Measurements from ENCODE around the gene UNC13B.

Gene UNC13B

GRCh38 chr9:35272989-35273388 is 111.2 kb downstream of the UNC13B start:
- Histone ChIP-seq H3K36me3 (ENCODE audit: control insufficient read depth in 5 of 5, insufficient read depth in 5 of 5, low read length in 5 of 5) (no peaks in the 10 kb centered on the region), H3K27ac (ENCODE audit: low read depth, low read length) (no peak overlapping the region), H3K27me3 (ENCODE audit: control insufficient read depth in 5 of 5, insufficient read depth in 4 of 5, low read length in 5 of 5) (no peaks in the 10 kb centered on the region), H3K9me3 (ENCODE audit: control insufficient read depth in 5 of 5, low read length in 5 of 5) (no peaks in the 10 kb centered on the region), H3K9ac (ENCODE audit: low read length in 5 of 5) (no peak overlapping the region), H3K4me1 (ENCODE audit: control insufficient read depth in 5 of 5, insufficient read depth in 5 of 5, low read length in 5 of 5) (peaks cover 0 to 20% (median 8%) of the 10 kb centered on the region in 5 donors), H3K4me3 (ENCODE audit: low read depth in 1 of 5, low read length in 5 of 5) (no peak overlapping the region)

DNA sequence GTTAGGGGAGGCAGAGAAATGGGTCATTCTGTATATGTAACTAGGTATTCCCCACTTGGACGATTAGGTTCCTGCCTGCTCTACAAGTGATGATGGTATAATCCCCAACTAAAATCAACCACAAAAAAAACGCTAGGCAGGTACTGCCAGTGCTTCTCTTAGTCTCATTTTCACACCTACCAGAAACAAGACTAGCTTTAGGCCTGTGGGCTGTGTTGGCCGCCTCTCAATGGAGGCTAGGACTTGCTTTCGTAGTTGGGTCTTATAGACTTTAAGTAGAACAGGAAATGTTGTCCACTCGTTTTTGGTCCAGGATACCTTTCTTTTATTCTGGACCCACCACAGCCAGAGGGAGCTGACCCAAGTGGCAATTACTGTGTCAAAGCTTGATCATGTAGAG is 111.8 kb downstream of the UNC13B start:
- Histone ChIP-seq H3K9ac (ENCODE audit: low read length in 5 of 5) (no peak overlapping the region), H3K4me1 (ENCODE audit: control insufficient read depth in 5 of 5, insufficient read depth in 5 of 5, low read length in 5 of 5) (peaks cover 0 to 22% (median 8%) of the 10 kb centered on the region in 5 donors), H3K9me3 (ENCODE audit: control insufficient read depth in 5 of 5, low read length in 5 of 5) (no peaks in the 10 kb centered on the region), H3K27ac (ENCODE audit: low read depth, low read length) (no peak overlapping the region), H3K27me3 (ENCODE audit: control insufficient read depth in 5 of 5, insufficient read depth in 4 of 5, low read length in 5 of 5) (no peaks in the 10 kb centered on the region), H3K36me3 (ENCODE audit: control insufficient read depth in 5 of 5, insufficient read depth in 5 of 5, low read length in 5 of 5) (no peaks in the 10 kb centered on the region), H3K4me3 (ENCODE audit: low read depth in 1 of 5, low read length in 5 of 5) (no peak overlapping the region)

DNA sequence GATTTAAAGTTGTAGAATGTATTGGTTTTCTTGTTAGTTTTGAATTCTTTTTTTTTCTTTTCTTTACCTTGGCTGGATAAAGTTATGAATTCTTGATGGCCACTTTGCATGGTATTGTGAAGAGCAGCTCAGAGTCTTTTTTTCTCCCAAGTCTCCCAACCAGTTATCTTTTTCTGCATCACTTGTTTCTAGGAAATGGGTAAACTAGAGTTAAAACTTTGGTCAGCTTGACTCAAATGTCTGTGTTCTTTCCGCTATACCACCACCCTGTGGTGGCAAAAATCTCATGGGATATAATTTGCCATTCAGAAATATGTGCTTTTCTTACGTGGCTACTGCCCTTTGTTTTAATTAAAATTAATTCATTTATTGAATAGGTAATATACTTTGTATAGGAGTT is 113.2 kb downstream of the UNC13B start:
- no peaks in the 10 kb centered on the region for H3K27me3 ChIP-seq (ENCODE audit: control insufficient read depth in 5 of 5, insufficient read depth in 4 of 5, low read length in 5 of 5)
- H3K27ac ChIP-seq (ENCODE audit: low read depth, low read length) = no peak overlapping the region
- no peaks in the 10 kb centered on the region for H3K36me3 ChIP-seq (ENCODE audit: control insufficient read depth in 5 of 5, insufficient read depth in 5 of 5, low read length in 5 of 5)
- H3K4me1 ChIP-seq (ENCODE audit: control insufficient read depth in 5 of 5, insufficient read depth in 5 of 5, low read length in 5 of 5) = peaks cover 0 to 14% (median 3%) of the 10 kb centered on the region in 5 donors
- H3K4me3 ChIP-seq (ENCODE audit: low read depth in 1 of 5, low read length in 5 of 5) = no peak overlapping the region
- H3K9me3 ChIP-seq (ENCODE audit: control insufficient read depth in 5 of 5, low read length in 5 of 5) = no peaks in the 10 kb centered on the region
- no peak overlapping the region for H3K9ac ChIP-seq (ENCODE audit: low read length in 5 of 5)

DNA sequence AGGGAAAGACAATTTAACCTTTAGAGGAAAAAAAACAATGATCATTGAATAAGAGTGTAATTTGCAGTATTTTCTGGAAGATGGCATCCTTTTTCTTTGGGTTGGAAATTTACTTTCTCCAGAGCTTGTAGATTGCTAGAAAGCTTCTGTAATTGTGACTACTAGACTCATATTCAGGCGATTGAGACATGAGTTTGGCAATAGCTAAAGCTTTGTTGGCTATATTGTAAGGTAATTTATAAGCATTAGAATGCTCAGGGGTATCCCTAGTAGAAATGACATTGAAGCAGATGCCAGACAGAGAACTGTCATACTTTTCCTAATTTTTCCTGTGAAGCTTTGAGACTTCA is 115.3 kb downstream of the UNC13B start:
- Histone ChIP-seq H3K36me3 (ENCODE audit: control insufficient read depth in 5 of 5, insufficient read depth in 5 of 5, low read length in 5 of 5) (no peaks in the 10 kb centered on the region), H3K27me3 (ENCODE audit: control insufficient read depth in 5 of 5, insufficient read depth in 4 of 5, low read length in 5 of 5) (no peaks in the 10 kb centered on the region), H3K27ac (ENCODE audit: low read depth, low read length) (no peak overlapping the region), H3K9me3 (ENCODE audit: control insufficient read depth in 5 of 5, low read length in 5 of 5) (no peaks in the 10 kb centered on the region), H3K4me3 (ENCODE audit: low read depth in 1 of 5, low read length in 5 of 5) (peak overlapping the region in 4 of 5 donors; percentile 41 to 59 (median 58)), H3K9ac (ENCODE audit: low read length in 5 of 5) (peak overlapping the region in 1 of 5 donors; percentile 59), H3K4me1 (ENCODE audit: control insufficient read depth in 5 of 5, insufficient read depth in 5 of 5, low read length in 5 of 5) (peaks cover 0 to 12% (median 3%) of the 10 kb centered on the region in 5 donors)

- no peaks in the 10 kb centered on the region for H3K27me3 ChIP-seq (ENCODE audit: control insufficient read depth in 5 of 5, insufficient read depth in 4 of 5, low read length in 5 of 5)
- H3K9me3 ChIP-seq (ENCODE audit: control insufficient read depth in 5 of 5, low read length in 5 of 5) = no peaks in the 10 kb centered on the region
- H3K4me3 ChIP-seq (ENCODE audit: low read depth in 1 of 5, low read length in 5 of 5) = no peak overlapping the region
- H3K36me3 ChIP-seq (ENCODE audit: control insufficient read depth in 5 of 5, insufficient read depth in 5 of 5, low read length in 5 of 5) = no peaks in the 10 kb centered on the region
- H3K4me1 ChIP-seq (ENCODE audit: control insufficient read depth in 5 of 5, insufficient read depth in 5 of 5, low read length in 5 of 5) = peaks cover 0 to 12% (median 3%) of the 10 kb centered on the region in 5 donors
- no peak overlapping the region for H3K9ac ChIP-seq (ENCODE audit: low read length in 5 of 5)
- no peak overlapping the region for H3K27ac ChIP-seq (ENCODE audit: low read depth, low read length)
These were observed 116.0 kb downstream of the UNC13B start for GRCh38 chr9:35277628-35278359.

DNA sequence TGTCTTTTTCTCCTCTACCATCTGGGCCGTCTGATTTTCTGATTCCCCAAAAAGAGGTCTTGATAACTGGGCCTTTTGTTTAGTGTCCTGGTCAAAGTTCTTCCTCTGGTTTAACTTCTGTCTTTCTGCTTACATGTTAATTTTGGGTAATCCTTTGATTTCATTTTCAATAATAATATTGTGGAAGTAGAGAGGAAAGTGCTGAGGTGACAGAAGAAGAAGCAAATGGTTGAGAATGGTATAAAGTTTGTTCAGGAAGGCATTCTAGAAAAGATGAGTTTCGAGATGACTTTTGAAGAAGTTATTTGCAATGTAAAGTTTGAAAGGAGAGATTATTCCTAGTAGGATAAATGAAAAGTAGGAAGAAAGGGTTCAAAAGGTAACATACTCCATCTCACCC is 118.1 kb downstream of the UNC13B start:
- no peaks in the 10 kb centered on the region for H3K9me3 ChIP-seq (ENCODE audit: control insufficient read depth in 5 of 5, low read length in 5 of 5)
- no peak overlapping the region for H3K9ac ChIP-seq (ENCODE audit: low read length in 5 of 5)
- no peaks in the 10 kb centered on the region for H3K27me3 ChIP-seq (ENCODE audit: control insufficient read depth in 5 of 5, insufficient read depth in 4 of 5, low read length in 5 of 5)
- H3K4me3 ChIP-seq (ENCODE audit: low read depth in 1 of 5, low read length in 5 of 5) = no peak overlapping the region
- no peak overlapping the region for H3K27ac ChIP-seq (ENCODE audit: low read depth, low read length)
- no peaks in the 10 kb centered on the region for H3K36me3 ChIP-seq (ENCODE audit: control insufficient read depth in 5 of 5, insufficient read depth in 5 of 5, low read length in 5 of 5)
- H3K4me1 ChIP-seq (ENCODE audit: control insufficient read depth in 5 of 5, insufficient read depth in 5 of 5, low read length in 5 of 5) = peaks cover 0 to 12% (median 3%) of the 10 kb centered on the region in 5 donors

DNA sequence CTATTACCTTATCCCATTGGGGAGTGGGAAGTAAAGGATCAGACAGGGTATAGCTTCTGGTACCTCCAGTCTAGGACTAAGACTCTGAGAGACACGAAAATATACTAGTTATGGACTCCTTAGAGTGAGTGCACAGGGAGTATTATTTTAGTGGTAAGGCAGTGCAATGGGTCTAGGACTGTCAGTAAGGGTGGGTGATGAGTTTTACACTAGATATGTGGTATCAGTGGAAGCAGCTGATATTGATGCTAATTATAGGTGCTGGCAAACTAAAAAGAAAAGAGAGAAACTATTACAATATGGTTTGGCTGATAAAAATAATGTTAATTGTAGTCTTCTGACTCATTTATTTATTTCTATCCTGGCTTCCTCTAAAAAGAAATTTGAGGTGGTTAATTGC is 118.6 kb downstream of the UNC13B start:
- H3K4me3 ChIP-seq (ENCODE audit: low read depth in 1 of 5, low read length in 5 of 5) = no peak overlapping the region
- no peak overlapping the region for H3K9ac ChIP-seq (ENCODE audit: low read length in 5 of 5)
- H3K9me3 ChIP-seq (ENCODE audit: control insufficient read depth in 5 of 5, low read length in 5 of 5) = no peaks in the 10 kb centered on the region
- peaks cover 0 to 12% (median 3%) of the 10 kb centered on the region in 5 donors for H3K4me1 ChIP-seq (ENCODE audit: control insufficient read depth in 5 of 5, insufficient read depth in 5 of 5, low read length in 5 of 5)
- H3K27ac ChIP-seq (ENCODE audit: low read depth, low read length) = no peak overlapping the region
- H3K36me3 ChIP-seq (ENCODE audit: control insufficient read depth in 5 of 5, insufficient read depth in 5 of 5, low read length in 5 of 5) = no peaks in the 10 kb centered on the region
- H3K27me3 ChIP-seq (ENCODE audit: control insufficient read depth in 5 of 5, insufficient read depth in 4 of 5, low read length in 5 of 5) = no peaks in the 10 kb centered on the region

DNA sequence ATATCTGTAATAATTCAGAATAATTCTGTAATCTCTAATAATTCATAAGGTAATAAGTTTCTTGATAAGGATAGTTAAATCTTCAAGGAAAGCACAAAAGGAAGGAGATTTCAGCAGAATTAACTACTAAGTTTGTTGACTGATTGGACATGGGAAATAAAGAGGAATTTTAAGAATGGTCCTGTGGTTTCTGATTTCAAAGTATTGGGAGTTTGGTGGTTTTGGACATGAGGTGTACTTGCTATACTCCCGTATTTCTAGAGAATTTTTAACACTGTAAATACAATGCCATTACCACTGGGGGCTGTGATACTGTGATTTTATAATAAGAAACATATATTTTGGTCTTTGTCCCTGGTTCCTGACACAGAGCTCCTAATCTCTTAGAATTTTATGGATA is 123.9 kb downstream of the UNC13B start:
- H3K27me3 ChIP-seq (ENCODE audit: control insufficient read depth in 5 of 5, insufficient read depth in 4 of 5, low read length in 5 of 5) = no peaks in the 10 kb centered on the region
- H3K4me1 ChIP-seq (ENCODE audit: control insufficient read depth in 5 of 5, insufficient read depth in 5 of 5, low read length in 5 of 5) = no peaks in the 10 kb centered on the region
- H3K9me3 ChIP-seq (ENCODE audit: control insufficient read depth in 5 of 5, low read length in 5 of 5) = no peaks in the 10 kb centered on the region
- no peak overlapping the region for H3K27ac ChIP-seq (ENCODE audit: low read depth, low read length)
- no peaks in the 10 kb centered on the region for H3K36me3 ChIP-seq (ENCODE audit: control insufficient read depth in 5 of 5, insufficient read depth in 5 of 5, low read length in 5 of 5)
- no peak overlapping the region for H3K9ac ChIP-seq (ENCODE audit: low read length in 5 of 5)
- H3K4me3 ChIP-seq (ENCODE audit: low read depth in 1 of 5, low read length in 5 of 5) = no peak overlapping the region

DNA sequence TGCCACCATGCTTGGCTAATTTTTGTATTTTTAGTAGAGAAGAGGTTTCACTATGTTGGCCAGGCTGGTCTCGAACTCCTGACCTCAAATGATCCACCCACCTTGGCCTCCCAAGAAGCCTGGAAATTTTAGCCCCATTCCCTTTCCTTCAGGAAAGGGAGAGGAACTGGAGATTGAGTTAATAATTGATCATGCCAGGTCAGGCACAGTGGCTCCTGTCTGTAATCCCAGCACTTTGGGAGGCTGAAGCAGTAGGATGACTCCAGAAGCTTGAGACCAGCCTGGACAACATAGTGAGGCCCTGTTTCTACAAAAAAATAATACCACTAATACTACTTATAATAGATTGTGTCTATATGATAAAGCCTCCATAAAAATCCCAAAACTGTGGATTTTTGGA is 124.6 kb downstream of the UNC13B start:
- H3K9me3 ChIP-seq (ENCODE audit: control insufficient read depth in 5 of 5, low read length in 5 of 5) = no peaks in the 10 kb centered on the region
- no peak overlapping the region for H3K4me3 ChIP-seq (ENCODE audit: low read depth in 1 of 5, low read length in 5 of 5)
- H3K9ac ChIP-seq (ENCODE audit: low read length in 5 of 5) = no peak overlapping the region
- H3K27me3 ChIP-seq (ENCODE audit: control insufficient read depth in 5 of 5, insufficient read depth in 4 of 5, low read length in 5 of 5) = no peaks in the 10 kb centered on the region
- H3K36me3 ChIP-seq (ENCODE audit: control insufficient read depth in 5 of 5, insufficient read depth in 5 of 5, low read length in 5 of 5) = no peaks in the 10 kb centered on the region
- no peaks in the 10 kb centered on the region for H3K4me1 ChIP-seq (ENCODE audit: control insufficient read depth in 5 of 5, insufficient read depth in 5 of 5, low read length in 5 of 5)
- H3K27ac ChIP-seq (ENCODE audit: low read depth, low read length) = no peak overlapping the region

DNA sequence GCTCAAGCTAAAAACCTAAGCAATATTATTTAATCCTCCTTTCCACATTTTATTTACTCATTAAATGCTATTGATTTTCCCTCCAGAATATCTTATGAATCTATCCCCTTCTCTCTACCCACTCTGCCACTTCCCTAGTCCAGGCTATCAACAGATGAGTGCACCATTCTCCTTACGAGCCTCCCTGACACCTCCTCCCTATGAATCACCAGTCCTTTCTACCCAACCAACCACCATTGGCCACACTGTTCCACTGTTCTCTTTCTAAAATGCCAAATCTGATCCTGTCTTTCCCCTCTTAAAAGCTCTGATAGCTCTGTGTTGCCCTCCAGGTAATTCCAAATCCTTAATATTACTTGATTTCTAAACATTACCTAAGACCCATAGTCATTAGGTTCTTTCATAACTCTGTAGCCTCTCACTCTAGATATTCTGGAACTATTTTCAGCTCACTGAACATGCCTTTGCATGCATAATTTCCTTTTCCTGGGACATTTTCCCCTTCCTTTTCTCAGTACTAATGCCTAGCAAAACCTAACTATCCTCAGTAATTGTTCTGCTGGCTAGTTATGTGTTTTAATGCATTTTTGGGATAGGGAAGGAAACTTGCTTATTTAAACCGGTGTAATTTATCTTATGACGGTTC is 126.3 kb downstream of the UNC13B start:
- Histone ChIP-seq H3K36me3 (ENCODE audit: control insufficient read depth in 5 of 5, insufficient read depth in 5 of 5, low read length in 5 of 5) (no peaks in the 10 kb centered on the region), H3K4me3 (ENCODE audit: low read depth in 1 of 5, low read length in 5 of 5) (no peak overlapping the region), H3K27ac (ENCODE audit: low read depth, low read length) (no peak overlapping the region), H3K4me1 (ENCODE audit: control insufficient read depth in 5 of 5, insufficient read depth in 5 of 5, low read length in 5 of 5) (no peaks in the 10 kb centered on the region), H3K9me3 (ENCODE audit: control insufficient read depth in 5 of 5, low read length in 5 of 5) (no peaks in the 10 kb centered on the region), H3K9ac (ENCODE audit: low read length in 5 of 5) (no peak overlapping the region), H3K27me3 (ENCODE audit: control insufficient read depth in 5 of 5, insufficient read depth in 4 of 5, low read length in 5 of 5) (no peaks in the 10 kb centered on the region)

Measured in subcutaneous abdominal adipose tissue (tissue), 5 donors.